ENCODE measurements around the gene AATF.
A peak's percentile ranks its signal among the peaks of the same experiment; 100 is the strongest.

Gene AATF, protein sequence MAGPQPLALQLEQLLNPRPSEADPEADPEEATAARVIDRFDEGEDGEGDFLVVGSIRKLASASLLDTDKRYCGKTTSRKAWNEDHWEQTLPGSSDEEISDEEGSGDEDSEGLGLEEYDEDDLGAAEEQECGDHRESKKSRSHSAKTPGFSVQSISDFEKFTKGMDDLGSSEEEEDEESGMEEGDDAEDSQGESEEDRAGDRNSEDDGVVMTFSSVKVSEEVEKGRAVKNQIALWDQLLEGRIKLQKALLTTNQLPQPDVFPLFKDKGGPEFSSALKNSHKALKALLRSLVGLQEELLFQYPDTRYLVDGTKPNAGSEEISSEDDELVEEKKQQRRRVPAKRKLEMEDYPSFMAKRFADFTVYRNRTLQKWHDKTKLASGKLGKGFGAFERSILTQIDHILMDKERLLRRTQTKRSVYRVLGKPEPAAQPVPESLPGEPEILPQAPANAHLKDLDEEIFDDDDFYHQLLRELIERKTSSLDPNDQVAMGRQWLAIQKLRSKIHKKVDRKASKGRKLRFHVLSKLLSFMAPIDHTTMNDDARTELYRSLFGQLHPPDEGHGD

DNA sequence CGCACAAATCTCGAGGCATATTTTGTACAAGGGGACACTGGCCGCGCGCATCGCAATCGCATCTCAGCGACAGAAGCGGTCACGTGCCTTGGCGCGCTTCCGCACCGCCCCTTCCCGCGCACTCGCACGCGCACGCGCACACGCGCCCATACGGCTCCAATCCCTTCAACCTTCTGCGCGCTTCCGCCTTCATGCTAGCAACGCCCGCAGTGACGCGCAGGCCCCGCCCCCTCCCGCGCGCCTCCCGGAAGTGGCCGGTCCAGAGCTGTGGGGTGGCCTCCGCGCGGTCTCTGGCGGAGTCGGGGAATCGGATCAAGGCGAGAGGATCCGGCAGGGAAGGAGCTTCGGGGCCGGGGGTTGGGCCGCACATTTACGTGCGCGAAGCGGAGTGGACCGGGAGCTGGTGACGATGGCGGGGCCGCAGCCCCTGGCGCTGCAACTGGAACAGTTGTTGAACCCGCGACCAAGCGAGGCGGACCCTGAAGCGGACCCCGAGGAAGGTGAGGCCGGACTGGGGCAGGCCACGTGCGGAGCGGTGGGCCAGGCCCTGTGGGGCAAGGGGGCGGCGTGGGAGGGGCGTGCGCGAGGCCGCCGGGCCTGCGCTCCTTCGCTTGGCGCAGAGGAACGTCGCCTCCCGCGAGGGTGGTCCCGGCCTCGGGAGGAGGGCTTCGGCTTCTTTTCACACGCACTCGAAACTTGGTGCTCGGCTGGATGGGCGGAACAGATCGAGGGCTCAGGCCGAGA, at the start of gene AATF:
AATF (plus strand) TSS at position 238 of the 744 bp plus-strand sequence; CDS start at position 410, 172 bp downstream.
- peak; percentile 94 for DNase-seq

DNA sequence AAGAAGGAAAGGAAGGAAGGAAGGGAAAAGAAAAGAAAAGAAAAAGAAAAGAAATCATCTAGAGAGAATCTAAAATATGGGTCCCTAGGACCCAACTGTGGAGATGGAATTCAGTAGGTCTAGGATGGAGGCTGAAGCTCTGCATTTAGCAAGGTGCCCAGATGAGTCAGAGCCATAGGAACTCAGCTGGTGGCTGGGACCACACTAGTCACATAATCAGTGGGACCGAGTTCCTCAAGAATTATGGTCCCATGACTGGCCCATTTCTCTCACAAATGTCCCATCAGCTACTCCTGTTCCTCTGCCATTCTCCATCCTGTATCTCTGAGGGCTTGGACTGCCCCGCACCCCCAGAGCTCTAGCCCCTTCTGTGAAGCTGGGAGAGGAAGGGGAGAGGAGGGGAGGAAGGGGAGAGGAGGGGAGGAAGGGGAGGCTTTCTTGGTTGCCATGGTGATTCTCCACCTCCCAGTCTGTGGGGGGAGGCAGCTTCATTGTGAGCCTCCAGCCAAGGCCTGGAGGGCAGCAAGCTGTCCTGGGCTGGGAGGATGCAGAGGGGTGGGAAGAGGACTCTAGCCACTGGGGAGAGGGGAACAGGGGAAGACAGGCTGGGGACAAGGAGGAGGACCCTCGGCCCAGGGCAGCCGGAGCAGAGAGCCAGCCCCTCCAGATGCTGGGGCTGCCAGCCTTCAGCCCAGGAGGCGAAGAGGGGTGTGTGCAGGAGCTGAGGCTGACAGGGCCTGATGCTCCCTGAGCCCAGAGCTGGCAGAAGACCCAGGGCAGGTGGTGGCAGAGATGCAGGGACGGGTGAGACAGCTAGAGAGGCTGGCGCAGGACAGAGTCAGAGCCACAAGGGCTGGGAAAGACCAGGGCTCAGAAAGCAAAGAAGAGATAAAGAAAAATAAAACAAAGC, 49.2 kb upstream of the AATF start:
- DNase-seq: no peak

DNA sequence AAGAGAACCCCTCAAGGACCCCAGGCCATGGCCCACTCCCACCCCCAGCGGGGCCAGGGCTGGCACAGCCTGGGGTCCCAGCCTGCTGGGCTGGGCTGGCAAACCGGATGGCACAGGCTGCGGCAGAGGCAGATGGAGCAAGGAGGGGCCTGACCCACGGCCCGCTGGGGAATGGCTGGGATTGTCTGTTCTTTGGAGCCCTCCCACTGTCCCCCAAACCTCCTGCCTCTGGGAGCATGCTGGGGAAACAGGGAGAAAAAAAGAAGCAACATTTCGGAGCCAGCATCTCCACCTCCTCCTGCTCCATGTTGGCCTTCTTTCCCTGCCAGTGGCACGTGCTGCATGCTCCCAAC, 48.6 kb upstream of the AATF start:
- no peak for DNase-seq

DNA sequence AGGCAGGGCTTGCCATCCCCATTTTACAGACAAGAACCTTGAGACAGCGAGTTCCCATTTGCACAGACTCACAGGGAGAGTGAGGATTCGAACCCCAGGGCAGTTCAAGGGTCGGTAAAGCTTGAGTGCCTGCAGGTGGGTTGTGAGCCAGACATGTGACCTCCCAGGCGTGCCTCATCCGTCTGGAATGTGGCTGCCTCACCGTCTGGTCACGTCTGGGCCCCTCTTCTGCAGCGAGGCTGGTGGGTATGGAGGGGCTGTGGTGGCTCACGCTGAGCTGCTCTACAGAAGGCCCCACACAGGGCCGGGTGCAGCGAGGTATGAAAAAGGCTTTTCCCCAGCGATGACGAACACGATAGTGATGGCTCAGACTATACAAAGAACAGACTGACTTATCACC, 47.2 kb upstream of the AATF start:
- DNase-seq: no peak

DNA sequence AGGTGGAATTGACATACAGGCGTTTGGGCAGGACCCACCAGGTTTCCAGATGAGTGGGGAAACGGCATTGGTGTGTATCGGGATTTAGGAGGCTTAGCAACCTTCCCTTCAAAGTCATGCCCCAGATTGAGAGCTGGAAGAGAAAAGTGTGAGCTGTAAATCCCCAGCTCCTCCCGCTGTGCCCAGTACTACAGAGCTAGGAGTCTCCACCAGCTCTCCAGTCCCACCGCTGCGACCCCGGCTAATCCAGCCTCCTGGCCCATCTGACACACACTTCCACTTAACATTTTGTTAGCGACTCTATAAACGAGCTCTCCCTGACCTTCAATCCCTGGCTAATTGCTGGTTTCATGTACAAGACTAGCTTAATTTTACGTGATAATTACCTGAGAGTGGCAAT, 41.3 kb upstream of the AATF start:
- no peak for DNase-seq

DNA sequence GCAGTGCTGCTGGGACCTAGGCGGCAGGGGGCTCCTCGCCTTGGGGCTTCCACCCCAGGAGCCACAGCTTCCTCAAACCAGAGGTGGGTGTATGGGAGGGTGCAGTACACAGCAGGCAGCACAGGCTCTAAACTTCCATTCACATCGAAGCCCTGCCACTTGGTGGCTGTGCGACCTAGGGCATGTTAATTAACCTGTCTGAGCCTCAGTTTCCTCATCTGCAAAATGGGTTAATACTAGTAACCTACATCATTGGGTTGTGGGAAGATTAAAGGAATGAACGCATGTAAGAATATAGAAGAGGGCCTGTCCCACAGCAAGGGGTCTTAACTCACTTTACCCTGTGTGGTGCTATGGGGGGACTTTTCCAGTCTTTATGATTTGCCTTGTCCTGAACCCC, 38.2 kb upstream of the AATF start:
- DNase-seq: no peak

DNA sequence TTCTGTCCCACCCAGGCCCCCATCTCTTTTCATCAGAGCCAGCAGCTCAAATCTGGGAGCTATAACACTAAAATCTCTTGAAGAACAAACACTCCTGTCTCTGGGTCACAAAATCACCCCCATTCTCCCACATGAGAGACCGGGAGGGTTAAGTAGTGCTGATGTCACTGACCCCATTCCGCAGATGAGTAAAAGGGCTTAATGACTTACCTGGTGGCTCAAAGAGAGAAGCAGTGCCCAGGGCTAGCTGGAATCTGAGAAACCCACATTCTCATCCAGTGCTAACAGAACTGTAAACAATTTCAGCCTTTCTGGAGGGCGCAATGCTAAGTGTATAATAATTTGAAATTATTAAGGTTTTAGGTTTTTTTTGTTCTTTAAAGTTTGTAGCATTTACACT, 37.8 kb upstream of the AATF start:
- no peak for DNase-seq

DNA sequence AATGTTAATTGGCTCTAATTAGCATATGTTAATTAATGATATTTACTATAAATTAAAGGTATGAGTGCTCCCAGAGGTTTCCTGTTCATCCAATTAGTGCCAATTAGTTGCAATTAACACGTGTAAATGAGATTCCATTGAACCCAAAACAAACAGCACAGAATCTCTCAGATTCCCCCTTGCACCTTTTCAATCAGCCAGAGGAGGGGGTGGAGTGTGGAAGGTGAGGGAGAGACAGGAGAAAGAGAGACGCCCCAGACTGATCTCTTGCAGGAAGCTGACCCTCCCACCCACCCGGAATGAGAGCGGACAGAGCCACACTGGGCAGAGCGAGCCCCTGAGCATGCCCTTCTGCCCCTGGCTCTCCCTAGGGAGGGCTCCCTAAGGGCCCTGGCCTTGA, 35.6 kb upstream of the AATF start:
- no peak for DNase-seq

DNA sequence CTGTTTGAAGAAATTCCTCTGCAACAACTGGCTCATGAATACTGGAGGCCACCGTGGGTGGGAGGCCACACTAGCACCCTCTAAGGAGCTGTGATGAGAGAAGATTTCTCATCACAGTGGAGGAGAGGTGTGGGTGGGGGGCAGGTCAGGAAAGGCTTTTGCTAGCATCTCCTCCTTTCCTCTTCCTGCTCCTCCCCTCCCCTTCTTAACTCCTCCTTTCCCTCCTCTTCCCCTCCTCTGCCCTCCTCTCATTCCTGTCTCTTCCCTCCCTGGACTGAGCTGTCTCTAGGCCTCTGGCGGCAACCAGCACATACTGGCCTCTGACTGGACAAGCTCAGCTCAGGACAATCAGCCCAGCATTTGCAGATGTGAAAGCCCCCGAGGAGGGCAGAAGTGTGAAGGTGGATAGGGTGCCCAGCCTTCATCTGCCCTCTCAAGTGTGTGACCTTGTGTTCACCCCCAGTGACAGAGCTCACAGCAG, 30.5 kb upstream of the AATF start:
- no peak for DNase-seq

DNA sequence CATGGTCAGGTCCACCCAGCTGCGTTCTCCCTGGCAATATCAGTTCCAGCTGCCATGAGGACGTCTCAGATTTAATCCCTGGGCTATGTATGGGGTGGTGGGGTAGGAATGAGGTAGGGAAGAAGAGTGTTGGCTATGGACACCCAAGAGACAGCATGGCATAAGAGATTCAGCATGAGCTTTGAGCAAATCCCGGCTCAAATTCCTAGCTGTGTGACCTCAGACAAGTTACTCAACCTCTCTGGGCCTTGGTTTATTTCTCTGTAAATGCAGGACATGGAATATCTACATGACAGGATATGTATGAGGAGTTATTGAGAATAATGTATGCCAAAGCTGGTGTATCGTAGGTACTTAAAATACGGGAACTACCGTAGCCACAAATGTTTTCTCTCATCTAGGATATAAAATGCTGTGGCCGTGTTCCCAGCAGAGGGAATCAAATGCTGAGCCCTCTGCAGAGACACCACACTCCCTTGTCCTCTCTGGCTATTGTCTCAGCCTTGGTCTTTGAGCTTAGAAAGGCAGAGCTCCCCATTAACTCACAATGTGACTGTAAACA, 29.3 kb upstream of the AATF start:
- no peak for DNase-seq

DNA sequence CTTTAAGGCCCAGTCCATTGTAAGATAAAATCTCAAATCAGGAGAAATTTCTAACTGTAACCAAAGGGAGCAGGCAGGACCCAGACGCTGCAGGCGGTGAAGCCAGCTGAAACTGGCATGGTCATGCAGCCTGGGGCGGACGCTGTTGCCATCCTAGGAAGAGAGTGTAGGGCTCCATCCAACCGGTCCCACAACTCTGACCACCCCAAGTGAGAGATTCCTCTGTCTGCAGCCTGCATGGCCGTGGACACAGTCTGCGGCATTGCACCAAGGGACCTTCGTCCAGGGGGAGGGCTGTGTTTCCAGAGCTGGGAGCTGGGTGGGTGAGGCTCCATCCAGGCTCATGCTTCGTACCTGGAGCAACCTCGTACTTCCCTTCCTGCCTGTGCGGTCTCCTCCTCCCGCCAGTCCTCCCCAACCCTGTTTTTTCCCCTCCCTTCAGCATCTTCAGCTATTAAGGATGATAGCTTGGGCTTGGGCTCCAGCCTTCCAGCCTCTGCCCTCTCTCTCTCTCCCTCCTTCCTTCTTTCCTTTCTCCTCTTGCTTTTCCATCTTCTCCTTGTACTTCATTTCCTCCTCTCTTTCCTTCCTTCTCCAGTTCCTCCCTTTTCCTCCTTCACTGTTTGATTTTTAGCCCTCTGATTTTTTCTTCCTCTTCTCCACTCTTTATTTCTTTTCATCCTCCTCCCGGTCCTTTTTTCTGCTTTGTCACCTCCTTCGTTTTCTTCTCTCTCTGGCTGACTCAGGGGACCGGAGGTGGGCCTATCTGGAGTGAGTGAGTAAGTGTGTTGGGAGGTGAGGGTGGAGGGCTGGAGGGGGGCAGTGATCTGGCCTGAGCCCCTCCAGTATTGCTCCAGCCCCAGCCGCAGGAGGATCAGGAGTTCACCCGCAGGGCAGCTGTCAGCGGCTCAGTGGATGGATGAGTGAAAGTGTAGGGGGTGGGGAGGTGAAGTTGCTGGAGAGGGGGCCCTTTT, 28.4 kb upstream of the AATF start:
- DNase-seq: no peak

DNA sequence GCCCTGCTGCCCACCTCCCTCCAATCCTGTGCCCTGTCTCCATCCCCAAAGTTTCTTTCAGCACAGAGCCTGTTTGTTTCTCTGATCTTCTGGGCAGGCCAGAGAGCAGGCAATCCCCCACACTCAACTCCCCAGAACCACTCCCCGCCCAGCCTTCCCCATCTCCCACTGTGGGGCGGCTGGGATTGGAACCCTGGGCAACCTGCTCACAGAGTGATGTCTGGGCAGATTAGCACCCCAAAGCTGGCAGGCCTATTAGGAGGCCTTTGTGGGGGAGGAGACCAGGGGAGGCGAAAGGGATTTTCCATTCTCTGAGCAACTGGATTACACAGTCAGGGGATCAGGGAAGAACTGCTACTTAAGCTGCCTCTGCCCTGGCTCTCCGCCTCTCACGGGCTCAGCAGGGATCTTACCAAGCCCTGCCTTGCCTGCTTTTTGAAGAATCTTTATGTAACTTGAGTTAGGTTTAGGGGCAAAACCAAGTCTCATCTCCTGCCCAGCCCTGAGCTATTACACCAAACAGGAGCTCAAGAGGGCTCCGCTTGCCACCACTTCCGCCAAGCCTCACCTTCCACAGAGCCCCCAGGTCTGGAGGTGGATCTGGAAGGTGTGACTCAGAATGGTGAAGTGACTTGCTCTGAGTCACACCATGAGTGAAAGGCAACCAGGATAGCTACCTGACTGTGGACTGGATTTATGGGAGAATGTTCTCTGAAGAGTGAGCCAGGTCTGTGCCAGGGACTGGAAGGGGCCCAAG, 27.5 kb upstream of the AATF start:
- DNase-seq: peak; percentile 54 to 55

DNA sequence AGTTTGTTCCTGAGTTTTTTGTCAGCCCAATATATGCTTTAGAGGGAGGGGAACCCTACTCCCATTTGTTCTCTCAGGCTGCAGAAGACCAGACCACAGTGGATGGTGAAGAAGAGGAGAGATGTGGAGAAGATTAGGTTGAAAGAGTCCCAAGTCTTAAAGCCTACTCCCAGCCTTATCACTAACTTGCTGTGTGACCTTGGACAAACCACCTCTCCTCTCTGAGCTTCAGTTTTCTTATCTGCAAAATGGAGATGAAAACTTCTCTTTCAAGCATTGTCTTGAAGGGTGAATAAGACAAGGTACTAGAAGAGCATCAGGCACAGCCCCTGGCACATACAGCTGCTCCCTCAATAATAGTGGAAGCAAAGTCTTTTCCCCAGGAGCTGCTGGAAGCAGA, 26.6 kb upstream of the AATF start:
- no peak for DNase-seq

DNA sequence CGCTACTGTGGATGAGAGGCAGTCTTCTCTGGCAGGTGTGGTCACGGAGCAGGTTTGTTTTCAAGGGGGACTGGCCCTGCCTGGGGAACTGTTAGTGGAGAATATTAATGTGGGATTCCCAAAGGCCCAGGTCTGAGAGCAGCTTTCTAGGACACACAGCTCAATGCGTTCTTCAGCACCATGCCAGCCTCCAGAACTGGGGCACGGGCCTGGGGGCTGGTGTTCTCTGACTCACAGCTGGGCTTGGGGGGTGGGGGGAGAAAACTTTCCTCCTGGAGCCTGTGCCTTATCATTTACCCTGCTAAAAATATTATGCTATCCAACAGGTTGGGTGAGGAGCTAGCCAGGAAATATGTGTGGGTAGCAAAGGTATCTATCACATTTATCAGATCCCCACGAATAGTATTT, 24.9 kb upstream of the AATF start:
- no peak for DNase-seq

DNA sequence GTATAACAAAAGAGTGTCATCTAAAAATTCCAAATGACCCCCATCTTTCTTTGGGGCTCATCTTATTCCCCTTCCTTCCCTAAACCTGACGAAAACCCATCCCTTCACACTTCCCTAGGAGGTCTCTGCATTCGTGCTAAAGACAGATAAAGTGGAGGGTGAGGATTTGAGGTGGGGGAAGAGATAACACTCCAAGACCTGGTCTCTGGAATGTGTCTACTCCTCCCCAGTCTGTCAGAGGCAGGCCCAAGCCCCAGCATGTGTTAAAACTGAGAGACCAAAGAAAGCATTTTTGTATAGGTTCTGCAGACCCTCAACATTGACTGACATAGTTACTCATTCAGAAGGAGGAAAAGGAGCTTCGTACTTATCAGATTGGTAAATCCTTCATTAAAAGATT, 22.5 kb upstream of the AATF start:
- no peak for DNase-seq

DNA sequence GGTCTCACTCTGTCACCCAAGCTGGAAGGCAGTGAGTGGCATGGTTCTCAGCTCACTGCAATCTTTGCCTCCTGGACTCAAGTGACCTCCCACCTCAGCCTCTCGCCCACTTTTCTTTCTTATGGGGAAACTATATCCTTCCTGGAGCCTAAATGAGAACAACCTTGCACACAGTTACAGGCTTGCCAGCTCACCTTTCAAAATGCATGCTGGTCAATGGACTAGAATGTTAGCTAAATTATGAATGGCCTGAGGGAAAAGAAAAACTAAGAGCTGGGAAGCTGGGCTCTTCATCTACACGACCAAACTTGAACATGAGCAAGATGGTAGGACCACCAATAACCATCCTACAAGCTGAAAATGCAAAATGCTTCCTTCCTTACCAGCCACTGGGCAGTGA, 22.1 kb upstream of the AATF start:
- no peak for DNase-seq

DNA sequence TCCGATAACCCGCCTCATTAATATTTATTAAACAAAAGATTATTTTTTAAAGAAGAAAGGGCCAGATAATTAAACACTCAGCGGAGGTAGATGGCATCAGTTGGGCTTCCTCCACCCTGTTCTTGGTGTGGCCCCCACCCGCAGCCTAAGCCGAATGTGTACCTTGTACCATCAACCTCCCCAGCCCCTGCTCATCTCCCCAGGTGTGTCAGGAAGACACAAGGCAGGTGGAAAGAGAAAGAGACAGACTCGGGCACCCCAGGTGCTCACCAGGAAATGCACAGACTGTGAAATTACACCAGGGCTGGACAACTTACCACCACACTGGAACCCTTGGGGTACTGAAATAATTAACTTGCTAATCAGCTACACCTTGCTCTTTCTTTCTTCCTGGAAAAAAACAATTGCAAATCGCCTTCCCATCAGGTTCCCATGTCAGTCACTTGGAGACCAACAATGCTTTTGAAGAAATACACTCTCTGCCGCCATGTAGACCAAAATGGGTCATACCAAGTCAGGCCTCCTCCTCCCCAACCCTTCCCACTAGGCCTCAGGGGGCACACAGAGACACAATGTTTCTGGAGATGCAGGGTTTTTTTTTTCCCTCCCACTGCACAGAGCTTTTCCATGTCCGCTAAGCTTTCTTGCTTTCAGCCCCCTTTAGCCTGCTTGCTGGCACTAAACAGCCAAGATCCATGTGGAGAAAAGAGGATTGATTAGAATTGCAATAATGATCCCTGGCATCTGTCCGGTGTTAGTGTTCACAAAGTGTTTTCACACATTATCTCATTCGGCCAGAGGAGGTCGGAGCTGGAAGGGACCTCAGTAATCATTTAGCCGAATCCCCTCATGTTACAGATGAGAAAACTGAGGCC, 20.0 kb upstream of the AATF start:
- no peak for DNase-seq

DNA sequence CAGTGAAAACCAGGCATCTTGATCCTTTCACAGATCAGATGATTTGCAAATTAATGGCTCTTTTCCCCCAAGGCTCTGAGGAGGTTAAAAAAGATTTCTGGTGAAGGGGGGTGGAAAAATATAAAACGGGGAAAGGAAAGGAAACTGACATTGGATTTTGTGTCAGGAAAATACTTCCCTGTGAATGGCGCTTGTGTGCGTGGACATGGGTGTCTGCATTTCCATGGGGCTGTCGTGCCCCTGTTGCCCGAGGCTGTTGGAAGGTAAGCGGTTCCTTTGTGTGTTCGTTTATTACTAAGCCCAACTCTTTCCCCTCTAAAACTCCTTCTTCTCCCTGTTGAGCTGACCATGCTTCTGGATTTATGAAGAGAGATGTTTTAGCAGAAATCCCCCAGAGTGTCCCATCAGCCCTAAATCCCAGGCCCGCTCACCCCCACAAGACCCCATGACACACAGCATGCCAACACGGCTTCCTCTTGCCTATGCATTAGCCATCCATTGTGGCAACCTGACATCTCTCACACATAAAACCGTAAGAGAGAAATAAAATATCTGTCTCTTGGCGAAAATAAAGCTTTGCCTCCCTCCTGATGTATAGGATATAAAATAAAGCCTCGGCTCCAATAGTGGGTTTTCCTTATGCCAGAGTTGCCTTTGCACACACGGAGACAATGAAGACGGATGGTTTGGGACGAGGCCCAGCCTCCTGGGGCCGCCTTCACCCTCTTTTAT, 18.7 kb upstream of the AATF start:
- no peak for DNase-seq

DNA sequence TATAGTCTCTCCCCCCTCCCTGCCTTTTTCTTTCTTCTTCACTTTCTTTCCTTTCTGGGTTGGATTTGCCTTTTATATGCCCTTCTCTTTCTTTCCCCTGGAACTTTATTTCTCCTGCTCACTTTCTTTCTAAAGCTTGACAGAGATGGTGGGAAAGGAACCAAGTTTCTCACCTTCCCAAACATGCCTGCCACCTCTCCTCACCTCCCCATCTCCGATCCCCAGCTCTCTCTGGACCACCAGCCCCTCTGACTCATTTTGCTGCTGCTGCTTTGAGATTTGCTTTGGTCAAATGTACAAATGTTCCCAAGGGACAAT, 18.2 kb upstream of the AATF start:
- no peak for DNase-seq

Data from stimulated activated CD4-positive, alpha-beta T cell treated with anti-CD3 and anti-CD28 coated beads, Interleukin-2, amount 100 ng/mL, for 48 hours (primary cell).